A549 (cell line): Measurements from ENCODE around the gene HDAC5. TPM values are rescaled to one million over a fixed set of nuclear protein-coding genes. Genes with fewer than 3 reads are reported as not detected.

Experiments used
- CBX2 ChIP-seq: fragments of 200-600 bp; sonication (generic); IDR thresholded peaks from 2 replicates; pipeline ENCODE4 v1.6.1; 2016; ENCODE audit warnings: low read depth, mild to moderate bottlenecking, borderline replicate concordance
- CBX8 ChIP-seq: fragments of 200-600 bp; sonication (generic); IDR thresholded peaks from 2 replicates; pipeline ENCODE4 v1.6.1; 2016
- CEBPB ChIP-seq, 2 experiments: fragments of >200 bp in 1 of 2; sonication (Bioruptor Twin) in 1 of 2; formaldehyde crosslinking in 1 of 2; IDR thresholded peaks; 2 replicates each; pipeline ENCODE4 v1.6.1; 2012 to 2016
- CHD2 ChIP-seq: fragments of 150-350 bp; IDR thresholded peaks from 2 replicates; pipeline ENCODE4 v1.6.1; 2014; ENCODE audit warnings: low read length; ENCODE audit not compliant: partially characterized antibody
- CHD4 ChIP-seq: fragments of 200-600 bp; sonication (generic); IDR thresholded peaks from 2 replicates; pipeline ENCODE4 v1.6.1; 2016; ENCODE audit warnings: antibody characterized with exemption, mild to moderate bottlenecking, borderline replicate concordance
- EHF ChIP-seq: fragments of 250-450 bp; sonication (Bioruptor Pico); IDR thresholded peaks from 2 replicates; pipeline ENCODE4 v1.5.0; 2020; ENCODE audit warnings: mild to moderate bottlenecking
- FOSL2 ChIP-seq, 2 experiments: fragments of 450-650 bp in 1 of 2; fragments of >200 bp in 1 of 2; sonication (Bioruptor Twin) in 1 of 2; formaldehyde crosslinking; IDR thresholded peaks; 2 replicates each; pipeline versions ENCODE4 v1.5.0 to v1.6.1; 2016 to 2020; ENCODE audit warnings: mild to moderate bottlenecking in 1 of 2, moderate library complexity in 1 of 2
- GATA3 ChIP-seq: IDR thresholded peaks from 2 replicates; pipeline ENCODE4 v1.6.1; 2012; ENCODE audit warnings: borderline replicate concordance
- HDAC2 ChIP-seq: fragments of 200-600 bp; sonication (generic); IDR thresholded peaks from 2 replicates; pipeline ENCODE4 v1.6.1; 2016
- HOXB13 ChIP-seq: fragments of 250-450 bp; sonication (Bioruptor Pico); IDR thresholded peaks from 2 replicates; pipeline ENCODE4 v1.5.0; 2020; ENCODE audit warnings: low read depth, mild to moderate bottlenecking, moderate library complexity
- HOXB5 ChIP-seq: fragments of 250-450 bp; sonication (Bioruptor Pico); IDR thresholded peaks from 2 replicates; pipeline ENCODE4 v1.5.0; 2020; ENCODE audit warnings: mild to moderate bottlenecking, moderate library complexity
- JUN ChIP-seq, 2 experiments: fragments of >200 bp; sonication (Bioruptor Twin); formaldehyde crosslinking; IDR thresholded peaks; 2 replicates in 1 of 2; 3 replicates in 1 of 2; pipeline ENCODE4 v1.6.1; 2016 to 2017
- JUNB ChIP-seq: fragments of >200 bp; sonication (Bioruptor Twin); formaldehyde crosslinking; IDR thresholded peaks from 2 replicates; pipeline ENCODE4 v1.6.1; 2016
- NFE2L2 ChIP-seq: fragments of 150-350 bp; conservative IDR thresholded peaks from 2 replicates; pipeline ENCODE4 v1.6.1; 2014; ENCODE audit warnings: low read length
- NPAS2 ChIP-seq: fragments of 250-450 bp; sonication (Bioruptor Pico); IDR thresholded peaks from 2 replicates; pipeline ENCODE4 v1.8.0; 2022; ENCODE audit warnings: mild to moderate bottlenecking, moderate library complexity, borderline replicate concordance
- POLR2A ChIP-seq: IDR thresholded peaks from 2 replicates; pipeline ENCODE4 v1.6.1; 2012; ENCODE audit warnings: mild to moderate bottlenecking, low read length
- RAD21 ChIP-seq, 2 experiments: fragments of >200 bp in 1 of 2; sonication (Bioruptor Twin) in 1 of 2; formaldehyde crosslinking in 1 of 2; IDR thresholded peaks in 1 of 2; conservative IDR thresholded peaks in 1 of 2; 2 replicates in 1 of 2; 3 replicates in 1 of 2; pipeline ENCODE4 v1.6.1; 2012 to 2018; ENCODE audit warnings: inconsistent platforms in 1 of 2
- RARB ChIP-seq: fragments of 250-450 bp; sonication (Bioruptor Pico); IDR thresholded peaks from 2 replicates; pipeline ENCODE4 v1.8.0; 2021; ENCODE audit warnings: mild to moderate bottlenecking, moderate library complexity
- RCOR1 ChIP-seq: fragments of 150-350 bp; IDR thresholded peaks from 2 replicates; pipeline ENCODE4 v1.6.1; 2014; ENCODE audit warnings: antibody characterized with exemption, low read length, low read depth
- RFX5 ChIP-seq: fragments of 450-650 bp; IDR thresholded peaks from 2 replicates; pipeline ENCODE4 v1.7.1; 2014; ENCODE audit warnings: antibody characterized with exemption, mild to moderate bottlenecking, moderate library complexity
- SMC3 ChIP-seq: fragments of >200 bp; sonication (Bioruptor Twin); formaldehyde crosslinking; IDR thresholded peaks from 3 replicates; pipeline ENCODE4 v1.6.1; 2018; ENCODE audit warnings: inconsistent platforms
- SREBF2 ChIP-seq: fragments of 450-650 bp; IDR thresholded peaks from 2 replicates; pipeline ENCODE4 v1.6.1; 2014; ENCODE audit warnings: mild to moderate bottlenecking, moderate library complexity
- TFCP2L1 ChIP-seq: fragments of 250-450 bp; sonication (Bioruptor Pico); IDR thresholded peaks from 2 replicates; pipeline ENCODE4 v1.5.0; 2021; ENCODE audit warnings: mild to moderate bottlenecking
- TP53 ChIP-seq: fragments of 250-450 bp; sonication (Bioruptor Pico); IDR thresholded peaks from 2 replicates; pipeline ENCODE4 v1.5.0; 2021; ENCODE audit warnings: mild to moderate bottlenecking, moderate library complexity
- ZC3H11A ChIP-seq: fragments of 450-650 bp; IDR thresholded peaks from 2 replicates; pipeline ENCODE4 v1.6.1; 2014; ENCODE audit warnings: antibody characterized with exemption, mild to moderate bottlenecking
- ZFP36 ChIP-seq: fragments of 450-650 bp; IDR thresholded peaks from 2 replicates; pipeline ENCODE4 v1.6.1; 2014; ENCODE audit warnings: borderline replicate concordance; ENCODE audit not compliant: partially characterized antibody
- polyA plus RNA-seq, 4 experiments: library from polyadenylated mRNA; depleted of rRNA in 3 of 4; stranded (reverse); fragments of >200 nt; fragmentation: RNase III in 1 of 4; extraction: RNeasy Plus Mini Kit Qiagen cat#74134 plus additional on column Dnase treatment in 1 of 4; gene quantifications; 2 replicates in 3 of 4; 3 replicates in 1 of 4; pipeline ENCODE4 v1.2.3, GENCODE V29; 2011 to 2017
- TF ChIP-seq, protein P1 (sequence below): IDR thresholded peaks from 2 replicates; pipeline ENCODE4 v1.6.1; 2012
- TF ChIP-seq, protein P2 (sequence below): fragments of 250-450 bp; sonication (Bioruptor Pico); IDR thresholded peaks from 2 replicates; pipeline ENCODE4 v1.5.0; 2020; ENCODE audit warnings: low read depth, mild to moderate bottlenecking, moderate library complexity
- TF ChIP-seq, protein P3 (sequence below): fragments of >200 bp; sonication (Bioruptor Twin); formaldehyde crosslinking; IDR thresholded peaks from 2 replicates; pipeline ENCODE4 v1.6.1; 2016
- TF ChIP-seq, protein P4 (sequence below): fragments of 200-600 bp; sonication (generic); IDR thresholded peaks from 2 replicates; pipeline ENCODE4 v1.6.1; 2016; ENCODE audit warnings: antibody characterized with exemption, mild to moderate bottlenecking, moderate library complexity
- TF ChIP-seq, protein P5 (sequence below): IDR thresholded peaks from 2 replicates; pipeline ENCODE4 v1.6.1; 2012
- TF ChIP-seq, protein P6 (sequence below): fragments of 450-650 bp; IDR thresholded peaks from 2 replicates; pipeline ENCODE4 v1.6.1; 2014; ENCODE audit warnings: antibody characterized with exemption
- TF ChIP-seq, protein P7 (sequence below): IDR thresholded peaks from 2 replicates; pipeline ENCODE4 v1.6.1; 2012; ENCODE audit warnings: low read depth, borderline replicate concordance

The HDAC5 gene
- polyA plus RNA-seq, 2 of the 4 experiments (the other 2 are of a cell fraction): 3.1 to 7.1 TPM

DNA sequence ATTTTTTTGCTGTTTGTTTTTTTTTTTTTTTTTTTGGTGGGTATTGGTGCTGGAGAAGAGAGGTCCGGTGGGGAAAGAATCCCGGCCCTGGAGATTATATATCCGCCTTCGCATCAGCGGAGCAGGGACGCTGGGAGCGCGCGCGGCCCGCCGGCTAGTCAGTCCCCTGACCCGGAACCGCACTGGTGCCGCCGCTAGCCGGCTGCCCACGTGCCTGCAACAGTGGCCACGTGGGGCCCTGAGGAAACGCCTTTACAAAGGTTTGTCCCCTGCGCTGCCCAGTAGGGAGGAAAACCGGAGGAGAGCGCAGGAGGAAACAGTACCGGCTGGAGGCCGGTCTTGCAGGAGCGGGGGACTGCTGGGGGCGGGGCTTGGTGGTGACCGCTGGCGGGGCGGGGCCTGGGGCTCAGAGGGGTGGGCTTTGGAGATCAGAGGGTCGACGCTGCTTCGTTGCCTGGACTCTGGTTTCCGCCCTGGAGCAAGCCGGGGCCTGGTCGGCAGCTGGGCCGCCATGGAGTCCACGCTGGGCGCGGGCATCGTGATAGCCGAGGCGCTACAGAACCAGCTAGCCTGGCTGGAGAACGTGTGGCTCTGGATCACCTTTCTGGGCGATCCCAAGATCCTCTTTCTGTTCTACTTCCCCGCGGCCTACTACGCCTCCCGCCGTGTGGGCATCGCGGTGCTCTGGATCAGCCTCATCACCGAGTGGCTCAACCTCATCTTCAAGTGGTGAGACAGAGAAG is 52.8 kb downstream of the HDAC5 start, which contains the start of gene G6PC3 (continued):
- TF ChIP-seq, protein P1, sequence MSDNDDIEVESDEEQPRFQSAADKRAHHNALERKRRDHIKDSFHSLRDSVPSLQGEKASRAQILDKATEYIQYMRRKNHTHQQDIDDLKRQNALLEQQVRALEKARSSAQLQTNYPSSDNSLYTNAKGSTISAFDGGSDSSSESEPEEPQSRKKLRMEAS: peak; percentile 100
- TF ChIP-seq NFE2L2 (no peak), FOSL2 (IDR thresholded peaks at IDR 0.05) (no peak), FOSL2 (CRISPR knock-in tag; IDR thresholded peaks at IDR 0.05) (no peak), CHD4 (no peak), JUNB (no peak), GATA3 (peak; percentile 62), TP53 (CRISPR knock-in tag) (no peak; the same call in 1 of the 2 replicates), SREBF2 (no peak), CBX2 (no peak), ZFP36 (no peak), ZC3H11A (no peak), RAD21 (conservative IDR thresholded peaks at IDR 0.05 in 1 of 2, IDR thresholded peaks at IDR 0.05 in 1 of 2) (peak; percentile 4 to 43; a peak in 3 of 5 replicates), TFCP2L1 (CRISPR knock-in tag) (0 out of 2 replicates have a peak, but pooled peaks have one; percentile 44), CBX8 (no peak), SMC3 (peak; percentile 41), HOXB13 (no peak), JUN (IDR thresholded peaks at IDR 0.05) (peak; percentile 76 to 97), HOXB5 (CRISPR knock-in tag) (0 out of 2 replicates have a peak, but pooled peaks have one; percentile 24), NPAS2 (CRISPR knock-in tag) (peak; percentile 95), POLR2A (peak; percentile 97), CEBPB (IDR thresholded peaks at IDR 0.05) (0 out of 4 replicates have a peak, but pooled peaks of 1 of the 2 experiments have one; percentile 59), RFX5 (no peak; the same call in 1 of the 2 replicates), EHF (no peak), RARB (no peak), RCOR1 (no peak), HDAC2 (no peak), CHD2 (no peak)
- TF ChIP-seq, protein P2, sequence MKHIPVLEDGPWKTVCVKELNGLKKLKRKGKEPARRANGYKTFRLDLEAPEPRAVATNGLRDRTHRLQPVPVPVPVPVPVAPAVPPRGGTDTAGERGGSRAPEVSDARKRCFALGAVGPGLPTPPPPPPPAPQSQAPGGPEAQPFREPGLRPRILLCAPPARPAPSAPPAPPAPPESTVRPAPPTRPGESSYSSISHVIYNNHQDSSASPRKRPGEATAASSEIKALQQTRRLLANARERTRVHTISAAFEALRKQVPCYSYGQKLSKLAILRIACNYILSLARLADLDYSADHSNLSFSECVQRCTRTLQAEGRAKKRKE (CRISPR knock-in tag): peak; percentile 84; the same call in 1 of the 2 replicates
- TF ChIP-seq, protein P3, sequence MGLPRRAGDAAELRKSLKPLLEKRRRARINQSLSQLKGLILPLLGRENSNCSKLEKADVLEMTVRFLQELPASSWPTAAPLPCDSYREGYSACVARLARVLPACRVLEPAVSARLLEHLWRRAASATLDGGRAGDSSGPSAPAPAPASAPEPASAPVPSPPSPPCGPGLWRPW: no peak
- TF ChIP-seq, protein P4, sequence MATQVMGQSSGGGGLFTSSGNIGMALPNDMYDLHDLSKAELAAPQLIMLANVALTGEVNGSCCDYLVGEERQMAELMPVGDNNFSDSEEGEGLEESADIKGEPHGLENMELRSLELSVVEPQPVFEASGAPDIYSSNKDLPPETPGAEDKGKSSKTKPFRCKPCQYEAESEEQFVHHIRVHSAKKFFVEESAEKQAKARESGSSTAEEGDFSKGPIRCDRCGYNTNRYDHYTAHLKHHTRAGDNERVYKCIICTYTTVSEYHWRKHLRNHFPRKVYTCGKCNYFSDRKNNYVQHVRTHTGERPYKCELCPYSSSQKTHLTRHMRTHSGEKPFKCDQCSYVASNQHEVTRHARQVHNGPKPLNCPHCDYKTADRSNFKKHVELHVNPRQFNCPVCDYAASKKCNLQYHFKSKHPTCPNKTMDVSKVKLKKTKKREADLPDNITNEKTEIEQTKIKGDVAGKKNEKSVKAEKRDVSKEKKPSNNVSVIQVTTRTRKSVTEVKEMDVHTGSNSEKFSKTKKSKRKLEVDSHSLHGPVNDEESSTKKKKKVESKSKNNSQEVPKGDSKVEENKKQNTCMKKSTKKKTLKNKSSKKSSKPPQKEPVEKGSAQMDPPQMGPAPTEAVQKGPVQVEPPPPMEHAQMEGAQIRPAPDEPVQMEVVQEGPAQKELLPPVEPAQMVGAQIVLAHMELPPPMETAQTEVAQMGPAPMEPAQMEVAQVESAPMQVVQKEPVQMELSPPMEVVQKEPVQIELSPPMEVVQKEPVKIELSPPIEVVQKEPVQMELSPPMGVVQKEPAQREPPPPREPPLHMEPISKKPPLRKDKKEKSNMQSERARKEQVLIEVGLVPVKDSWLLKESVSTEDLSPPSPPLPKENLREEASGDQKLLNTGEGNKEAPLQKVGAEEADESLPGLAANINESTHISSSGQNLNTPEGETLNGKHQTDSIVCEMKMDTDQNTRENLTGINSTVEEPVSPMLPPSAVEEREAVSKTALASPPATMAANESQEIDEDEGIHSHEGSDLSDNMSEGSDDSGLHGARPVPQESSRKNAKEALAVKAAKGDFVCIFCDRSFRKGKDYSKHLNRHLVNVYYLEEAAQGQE: peak; percentile 50; the same call in 1 of the 2 replicates
- TF ChIP-seq, protein P5, sequence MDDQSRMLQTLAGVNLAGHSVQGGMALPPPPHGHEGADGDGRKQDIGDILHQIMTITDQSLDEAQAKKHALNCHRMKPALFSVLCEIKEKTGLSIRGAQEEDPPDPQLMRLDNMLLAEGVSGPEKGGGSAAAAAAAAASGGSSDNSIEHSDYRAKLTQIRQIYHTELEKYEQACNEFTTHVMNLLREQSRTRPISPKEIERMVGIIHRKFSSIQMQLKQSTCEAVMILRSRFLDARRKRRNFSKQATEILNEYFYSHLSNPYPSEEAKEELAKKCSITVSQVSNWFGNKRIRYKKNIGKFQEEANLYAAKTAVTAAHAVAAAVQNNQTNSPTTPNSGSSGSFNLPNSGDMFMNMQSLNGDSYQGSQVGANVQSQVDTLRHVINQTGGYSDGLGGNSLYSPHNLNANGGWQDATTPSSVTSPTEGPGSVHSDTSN: peak; percentile 64
- TF ChIP-seq, protein P6, sequence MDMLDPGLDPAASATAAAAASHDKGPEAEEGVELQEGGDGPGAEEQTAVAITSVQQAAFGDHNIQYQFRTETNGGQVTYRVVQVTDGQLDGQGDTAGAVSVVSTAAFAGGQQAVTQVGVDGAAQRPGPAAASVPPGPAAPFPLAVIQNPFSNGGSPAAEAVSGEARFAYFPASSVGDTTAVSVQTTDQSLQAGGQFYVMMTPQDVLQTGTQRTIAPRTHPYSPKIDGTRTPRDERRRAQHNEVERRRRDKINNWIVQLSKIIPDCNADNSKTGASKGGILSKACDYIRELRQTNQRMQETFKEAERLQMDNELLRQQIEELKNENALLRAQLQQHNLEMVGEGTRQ: peak; percentile 99
- TF ChIP-seq, protein P7, sequence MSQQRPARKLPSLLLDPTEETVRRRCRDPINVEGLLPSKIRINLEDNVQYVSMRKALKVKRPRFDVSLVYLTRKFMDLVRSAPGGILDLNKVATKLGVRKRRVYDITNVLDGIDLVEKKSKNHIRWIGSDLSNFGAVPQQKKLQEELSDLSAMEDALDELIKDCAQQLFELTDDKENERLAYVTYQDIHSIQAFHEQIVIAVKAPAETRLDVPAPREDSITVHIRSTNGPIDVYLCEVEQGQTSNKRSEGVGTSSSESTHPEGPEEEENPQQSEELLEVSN: peak; percentile 98
